H4 (cell line): ENCODE results near the gene SPART. TPM values are rescaled to one million over a fixed set of nuclear protein-coding genes. Genes with fewer than 3 reads are reported as not detected.

Experiments
- total RNA-seq: library from RNA; depleted of rRNA; stranded (reverse); fragments of >200 nt; shearing (Covaris generic); gene quantifications from 2 replicates; pipeline ENCODE4 v1.2.3, GENCODE V29; 2014; rRNA removed

The SPART gene
- total RNA-seq, 1 experiment from 2014 or later = 45.3 TPM

Other genes with a start within 250 kb of the SPART start
- gene DCLK1, start 215.0 kb downstream of the SPART start, total RNA-seq = 0.97 and 2.9 TPM in 2 replicates
- 0.33 TPM in 1 of 2 replicates, not detected in the other for gene SOHLH2, start 131.8 kb downstream of the SPART start, total RNA-seq
- gene CCDC169, start 48.6 kb downstream of the SPART start, total RNA-seq = 2.3 and 5.7 TPM in 2 replicates
- 2.7 and 4.5 TPM in 2 replicates for gene CCNA1, start 86.1 kb upstream of the SPART start, total RNA-seq